ENCODE data around the gene PRDM11.

The PRDM11 gene

GRCh38 chr11:45149483-45150056, 3.1 kb downstream of the PRDM11 start:
- H3K27ac Mint-ChIP-seq = no peak overlapping the region
- no peaks in the 10 kb centered on the region for H3K9me3 Mint-ChIP-seq
- H3K27me3 Mint-ChIP-seq = no peaks in the 10 kb centered on the region
- H3K4me1 Mint-ChIP-seq = peaks cover 51% of the 10 kb centered on the region
- H3K36me3 Mint-ChIP-seq = peaks cover 6% of the 10 kb centered on the region
- H3K4me3 Mint-ChIP-seq = no peak overlapping the region

DNA sequence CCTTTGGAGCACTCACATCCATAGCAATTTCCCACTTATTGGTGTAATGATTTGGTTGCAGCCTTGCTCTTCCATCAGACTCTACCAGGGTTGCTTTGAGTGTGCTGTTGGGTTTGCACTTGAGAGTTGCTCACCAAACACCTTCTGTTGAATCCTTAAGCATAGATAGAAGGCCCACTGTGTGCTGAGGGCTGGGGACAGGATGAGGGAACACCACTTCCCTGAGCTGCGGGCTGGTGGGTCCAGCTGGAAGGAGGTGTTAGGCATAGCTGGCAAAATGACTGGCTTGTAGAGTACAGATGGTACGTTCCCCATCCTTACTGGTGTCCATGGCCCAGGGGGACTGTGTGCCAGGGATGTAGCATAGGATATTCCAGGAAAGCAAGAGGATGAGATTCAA, 3.9 kb downstream of the PRDM11 start:
- H3K36me3 Mint-ChIP-seq = peaks cover 6% of the 10 kb centered on the region
- no peaks in the 10 kb centered on the region for H3K27me3 Mint-ChIP-seq
- H3K4me3 Mint-ChIP-seq = no peak overlapping the region
- H3K9me3 Mint-ChIP-seq = no peaks in the 10 kb centered on the region
- H3K27ac Mint-ChIP-seq = no peak overlapping the region
- peaks cover 53% of the 10 kb centered on the region for H3K4me1 Mint-ChIP-seq

GRCh38 chr11:45150943-45151342, 4.5 kb downstream of the PRDM11 start:
- no peaks in the 10 kb centered on the region for H3K9me3 Mint-ChIP-seq
- peaks cover 49% of the 10 kb centered on the region for H3K4me1 Mint-ChIP-seq
- H3K4me3 Mint-ChIP-seq = no peak overlapping the region
- peaks cover 6% of the 10 kb centered on the region for H3K36me3 Mint-ChIP-seq
- no peak overlapping the region for H3K27ac Mint-ChIP-seq
- no peaks in the 10 kb centered on the region for H3K27me3 Mint-ChIP-seq

DNA sequence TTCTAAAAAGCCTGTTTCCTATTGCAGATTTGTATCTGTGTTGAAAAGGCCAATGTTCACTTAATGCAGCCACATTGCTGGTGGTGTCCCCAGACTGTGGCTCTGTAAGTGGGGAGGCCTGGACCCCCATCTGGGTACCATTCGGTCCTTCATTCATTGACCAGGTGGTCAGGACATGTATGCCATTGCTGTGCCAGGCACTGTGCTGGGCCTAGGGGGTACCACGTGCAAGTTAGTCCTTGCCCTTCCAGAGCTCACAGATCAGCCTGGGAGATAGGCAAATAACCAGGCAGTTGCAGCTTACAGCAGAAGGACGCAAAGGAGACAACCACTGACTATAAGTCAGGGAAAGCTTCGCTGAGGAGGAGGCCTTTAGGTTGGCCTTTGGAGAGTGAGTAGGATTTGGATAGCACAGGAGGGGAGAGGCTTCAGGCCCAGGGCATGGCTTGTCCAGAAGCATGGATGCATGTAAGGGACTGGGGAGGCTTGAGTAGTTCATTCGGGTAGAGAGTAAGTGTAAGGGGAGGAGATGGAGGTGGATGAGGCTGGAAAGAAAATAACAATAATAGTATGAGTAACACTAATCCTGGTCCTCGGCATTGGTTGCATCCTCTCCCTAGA, 5.0 kb downstream of the PRDM11 start:
- H3K4me1 Mint-ChIP-seq = peaks cover 50% of the 10 kb centered on the region
- no peaks in the 10 kb centered on the region for H3K27me3 Mint-ChIP-seq
- H3K36me3 Mint-ChIP-seq = peaks cover 6% of the 10 kb centered on the region
- H3K9me3 Mint-ChIP-seq = no peaks in the 10 kb centered on the region
- no peak overlapping the region for H3K4me3 Mint-ChIP-seq
- H3K27ac Mint-ChIP-seq = no peak overlapping the region

GRCh38 chr11:45152740-45153595, 6.5 kb downstream of the PRDM11 start:
- no peaks in the 10 kb centered on the region for H3K27me3 Mint-ChIP-seq
- peaks cover 6% of the 10 kb centered on the region for H3K36me3 Mint-ChIP-seq
- H3K4me1 Mint-ChIP-seq = peaks cover 53% of the 10 kb centered on the region
- H3K9me3 Mint-ChIP-seq = no peaks in the 10 kb centered on the region
- H3K27ac Mint-ChIP-seq = no peak overlapping the region
- H3K4me3 Mint-ChIP-seq = no peak overlapping the region

DNA sequence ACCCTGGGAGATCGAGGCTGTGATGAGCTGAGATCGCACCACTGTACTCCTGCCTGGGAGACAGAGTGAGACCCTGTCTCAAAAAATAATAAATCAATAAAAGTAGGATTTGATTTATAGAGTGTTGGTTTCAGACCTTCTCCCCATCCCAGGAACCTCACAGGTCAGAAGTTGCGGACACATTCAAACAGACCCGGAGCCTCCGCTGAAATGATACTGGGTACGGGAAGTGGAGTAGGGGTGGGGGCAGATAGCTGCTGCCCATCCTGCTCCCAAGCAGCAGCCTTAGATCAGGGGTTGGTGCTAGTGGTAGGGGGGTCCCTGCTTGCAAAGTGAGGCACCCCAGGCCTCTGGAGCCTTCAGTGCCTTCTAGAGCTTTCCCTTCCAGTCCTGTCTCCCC, 7.8 kb downstream of the PRDM11 start:
- peaks cover 39% of the 10 kb centered on the region for H3K4me1 Mint-ChIP-seq
- H3K27ac Mint-ChIP-seq = no peak overlapping the region
- no peak overlapping the region for H3K4me3 Mint-ChIP-seq
- H3K27me3 Mint-ChIP-seq = no peaks in the 10 kb centered on the region
- H3K9me3 Mint-ChIP-seq = no peaks in the 10 kb centered on the region
- peaks cover 6% of the 10 kb centered on the region for H3K36me3 Mint-ChIP-seq

- H3K4me3 Mint-ChIP-seq = no peak overlapping the region
- H3K4me1 Mint-ChIP-seq = peaks cover 35% of the 10 kb centered on the region
- H3K9me3 Mint-ChIP-seq = no peaks in the 10 kb centered on the region
- H3K36me3 Mint-ChIP-seq = peaks cover 5% of the 10 kb centered on the region
- H3K27ac Mint-ChIP-seq = no peak overlapping the region
- H3K27me3 Mint-ChIP-seq = no peaks in the 10 kb centered on the region
Observed at GRCh38 chr11:45155058-45155551, 8.7 kb downstream of the PRDM11 start.

- Mint-ChIP-seq H3K4me3 (no peak overlapping the region), H3K4me1 (peaks cover 29% of the 10 kb centered on the region), H3K9me3 (no peaks in the 10 kb centered on the region), H3K27me3 (no peaks in the 10 kb centered on the region), H3K27ac (no peak overlapping the region), H3K36me3 (peaks cover 1% of the 10 kb centered on the region)
Observed at GRCh38 chr11:45155627-45156180, 9.3 kb downstream of the PRDM11 start.

- no peaks in the 10 kb centered on the region for H3K27me3 Mint-ChIP-seq
- peaks cover 1% of the 10 kb centered on the region for H3K36me3 Mint-ChIP-seq
- no peak overlapping the region for H3K27ac Mint-ChIP-seq
- no peaks in the 10 kb centered on the region for H3K9me3 Mint-ChIP-seq
- H3K4me1 Mint-ChIP-seq = peaks cover 26% of the 10 kb centered on the region
- H3K4me3 Mint-ChIP-seq = no peak overlapping the region
Observed at GRCh38 chr11:45156201-45156600, 9.8 kb downstream of the PRDM11 start.

DNA sequence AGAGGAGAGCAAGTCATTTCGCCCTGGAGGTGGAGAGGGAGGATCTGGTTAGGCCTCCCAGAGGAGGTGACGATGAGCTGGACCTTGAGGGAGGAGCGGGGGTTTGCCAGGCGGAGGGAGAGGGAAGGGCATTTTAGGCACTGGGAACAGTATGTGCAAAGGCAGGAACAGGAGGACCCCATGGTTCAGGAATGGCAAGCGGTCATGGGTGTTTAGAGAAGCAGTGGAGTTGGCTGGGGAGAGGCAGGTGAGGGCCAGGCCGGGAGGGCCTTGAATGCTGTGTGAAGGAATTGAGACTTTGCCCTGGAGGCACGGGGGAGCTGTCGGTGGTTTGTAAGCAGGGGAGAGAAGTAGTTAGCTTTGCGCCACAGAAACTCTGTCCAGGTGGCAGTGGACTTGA, 10.3 kb downstream of the PRDM11 start:
- Mint-ChIP-seq H3K4me1 (peaks cover 22% of the 10 kb centered on the region), H3K27me3 (no peaks in the 10 kb centered on the region), H3K27ac (no peak overlapping the region), H3K4me3 (no peak overlapping the region), H3K9me3 (no peaks in the 10 kb centered on the region), H3K36me3 (peaks cover 1% of the 10 kb centered on the region)

- Mint-ChIP-seq H3K27me3 (no peaks in the 10 kb centered on the region), H3K9me3 (no peaks in the 10 kb centered on the region), H3K27ac (no peak overlapping the region), H3K4me3 (no peak overlapping the region), H3K4me1 (peaks cover 22% of the 10 kb centered on the region), H3K36me3 (peaks cover 1% of the 10 kb centered on the region)
Observed at GRCh38 chr11:45157247-45158209, 11.1 kb downstream of the PRDM11 start.

- H3K4me1 Mint-ChIP-seq = peaks cover 18% of the 10 kb centered on the region
- no peak overlapping the region for H3K27ac Mint-ChIP-seq
- H3K9me3 Mint-ChIP-seq = no peaks in the 10 kb centered on the region
- H3K36me3 Mint-ChIP-seq = no peaks in the 10 kb centered on the region
- no peak overlapping the region for H3K4me3 Mint-ChIP-seq
- no peaks in the 10 kb centered on the region for H3K27me3 Mint-ChIP-seq
Observed at GRCh38 chr11:45158210-45158731, 11.8 kb downstream of the PRDM11 start.

GRCh38 chr11:45158891-45159605, 12.6 kb downstream of the PRDM11 start:
- no peak overlapping the region for H3K27ac Mint-ChIP-seq
- no peak overlapping the region for H3K4me3 Mint-ChIP-seq
- H3K9me3 Mint-ChIP-seq = no peaks in the 10 kb centered on the region
- peaks cover 18% of the 10 kb centered on the region for H3K4me1 Mint-ChIP-seq
- H3K27me3 Mint-ChIP-seq = no peaks in the 10 kb centered on the region
- no peaks in the 10 kb centered on the region for H3K36me3 Mint-ChIP-seq

- H3K36me3 Mint-ChIP-seq = no peaks in the 10 kb centered on the region
- H3K4me1 Mint-ChIP-seq = peaks cover 15% of the 10 kb centered on the region
- no peaks in the 10 kb centered on the region for H3K9me3 Mint-ChIP-seq
- H3K27ac Mint-ChIP-seq = no peak overlapping the region
- no peak overlapping the region for H3K4me3 Mint-ChIP-seq
- no peaks in the 10 kb centered on the region for H3K27me3 Mint-ChIP-seq
Observed at GRCh38 chr11:45159781-45160365, 13.4 kb downstream of the PRDM11 start.
